Hepatocyte (in vitro differentiated cells): Measurements from ENCODE around the gene GJB5. TPM values are rescaled to one million over a fixed set of nuclear protein-coding genes. Genes with fewer than 3 reads are reported as not detected.

Experiments
- DNase-seq: peaks from one replicate; pipeline ENCODE4 v3.0.0-alpha.2; 2016; ENCODE audit warnings: low spot score
- H2AFZ ChIP-seq: fragments of 200-600 bp; sonication (generic); 2 replicates; pipeline ENCODE4 v1.6.0; 2016; ENCODE audit warnings: antibody characterized with exemption, mild to moderate bottlenecking
- H3K27ac ChIP-seq: fragments of 200-600 bp; sonication (generic); 2 replicates; pipeline ENCODE4 v1.5.1; 2016; ENCODE audit warnings: mild to moderate bottlenecking
- H3K27me3 ChIP-seq: fragments of 200-600 bp; sonication (generic); 2 replicates; pipeline ENCODE4 v1.6.1; 2016
- H3K36me3 ChIP-seq: fragments of 200-600 bp; sonication (generic); replicated peaks from 2 replicates; pipeline ENCODE4 v1.5.1; 2016; ENCODE audit warnings: low read depth; ENCODE audit not compliant: insufficient read depth
- H3K4me1 ChIP-seq: fragments of 200-600 bp; sonication (generic); 2 replicates; pipeline ENCODE4 v1.5.1; 2016; ENCODE audit warnings: mild to moderate bottlenecking, moderate library complexity; ENCODE audit not compliant: insufficient read depth
- H3K4me2 ChIP-seq: fragments of 200-600 bp; sonication (generic); 2 replicates; pipeline ENCODE4 v1.6.0; 2016
- H3K4me3 ChIP-seq: fragments of 200-600 bp; sonication (generic); 2 replicates; pipeline ENCODE4 v1.5.1; 2016; ENCODE audit warnings: mild to moderate bottlenecking
- H3K79me2 ChIP-seq: fragments of 200-600 bp; sonication (generic); 2 replicates; pipeline ENCODE4 v1.6.0; 2017; ENCODE audit warnings: mild to moderate bottlenecking
- H3K9me2 ChIP-seq: fragments of 200-600 bp; sonication (generic); replicated peaks from 2 replicates; pipeline ENCODE4 v1.6.0; 2017; ENCODE audit warnings: mild to moderate bottlenecking; ENCODE audit not compliant: insufficient read depth
- H3K9me3 ChIP-seq: fragments of 200-600 bp; sonication (generic); 2 replicates; pipeline ENCODE4 v1.5.1; 2016; ENCODE audit warnings: low read depth, mild to moderate bottlenecking
- H4K20me1 ChIP-seq: fragments of 200-600 bp; sonication (generic); 2 replicates; pipeline ENCODE4 v1.6.0; 2016; ENCODE audit warnings: mild to moderate bottlenecking; ENCODE audit not compliant: insufficient read depth, poor library complexity, severe bottlenecking
- CTCF ChIP-seq: fragments of 200-600 bp; sonication (generic); IDR thresholded peaks from 2 replicates; pipeline ENCODE4 v1.5.1; 2016; ENCODE audit warnings: antibody characterized with exemption, mild to moderate bottlenecking; ENCODE audit not compliant: poor library complexity
- EZH2 ChIP-seq: fragments of 200-600 bp; sonication (generic); IDR thresholded peaks from 2 replicates; pipeline ENCODE4 v1.6.1; 2016; ENCODE audit warnings: antibody characterized with exemption, mild to moderate bottlenecking, borderline replicate concordance
- EZH2phosphoT487 ChIP-seq: fragments of 200-600 bp; sonication (generic); IDR thresholded peaks from one replicate; pipeline ENCODE4 v1.6.1; 2018; ENCODE audit warnings: antibody characterized with exemption, mild to moderate bottlenecking, low read depth, moderate library complexity; ENCODE audit not compliant: unreplicated experiment, severe bottlenecking
- WGBS: methylation state at CpG from one replicate; pipeline ENCODE4 v1.1.6; 2016; ENCODE audit warnings: low lambda C conversion rate; ENCODE audit errors: missing lambda C conversion rate; 5-methylcytosine and 5-hydroxymethylcytosine counted together
- polyA plus RNA-seq: library from polyadenylated mRNA; unstranded; fragments of >200 nt; fragmentation: Nextera tagmentation; extraction: Ambion mirVana; gene quantifications from 2 replicates; pipeline ENCODE4 v1.2.1, GENCODE V29; 2016
- total RNA-seq: library from RNA; depleted of rRNA; stranded (reverse); fragments of >200 nt; gene quantifications from 2 replicates; pipeline ENCODE4 v1.2.3, GENCODE V29; 2014

Gene GJB5
- total and polyA plus RNA-seq, 2 experiments from 2014 or later: 0.80 to 0.85 TPM

- DNase-seq: no peak
- TF ChIP-seq EZH2phosphoT487 (no peak), CTCF (no peak), EZH2 (no peak)
- WGBS: 80% methylated on average over 6 of the region's 6 CpGs
- H3K9me2 ChIP-seq: no peaks in the 10 kb centered on the region
- H3K9me3 ChIP-seq: no peaks in the 10 kb centered on the region
- no peaks in the 10 kb centered on the region for H3K79me2 ChIP-seq
- H3K27me3 ChIP-seq: peaks cover 29% of the 10 kb centered on the region
- no peak overlapping the region for H3K4me3 ChIP-seq
- H3K4me1 ChIP-seq: peaks cover 20% of the 10 kb centered on the region
- H3K36me3 ChIP-seq: no peaks in the 10 kb centered on the region
- no peak overlapping the region for H2AFZ ChIP-seq
- H4K20me1 ChIP-seq: no peaks in the 10 kb centered on the region
- H3K4me2 ChIP-seq: no peak overlapping the region
- H3K27ac ChIP-seq: no peak overlapping the region
These were observed 23.5 kb downstream of the GJB5 start for GRCh38 chr1:34778381-34778780.

- Histone ChIP-seq H3K27ac (no peak overlapping the region), H3K9me3 (no peaks in the 10 kb centered on the region), H3K4me2 (no peak overlapping the region), H2AFZ (no peak overlapping the region), H3K79me2 (no peaks in the 10 kb centered on the region), H3K4me1 (peaks cover 20% of the 10 kb centered on the region), H3K4me3 (no peak overlapping the region), H3K36me3 (no peaks in the 10 kb centered on the region), H3K9me2 (no peaks in the 10 kb centered on the region), H3K27me3 (peaks cover 29% of the 10 kb centered on the region), H4K20me1 (no peaks in the 10 kb centered on the region)
- no peak for DNase-seq
- TF ChIP-seq EZH2phosphoT487: no peak
- TF ChIP-seq EZH2: no peak
- TF ChIP-seq CTCF: no peak
- WGBS: 90% methylated on average over 5 of the region's 5 CpGs
These were observed 24.2 kb downstream of the GJB5 start for GRCh38 chr1:34779005-34779404.

- Histone ChIP-seq H3K9me2 (no peaks in the 10 kb centered on the region), H3K4me3 (no peak overlapping the region), H3K27ac (no peak overlapping the region), H3K9me3 (no peaks in the 10 kb centered on the region), H4K20me1 (no peaks in the 10 kb centered on the region), H3K36me3 (no peaks in the 10 kb centered on the region), H3K27me3 (peaks cover 29% of the 10 kb centered on the region), H3K4me1 (peaks cover 20% of the 10 kb centered on the region), H3K4me2 (no peak overlapping the region), H2AFZ (no peak overlapping the region), H3K79me2 (no peaks in the 10 kb centered on the region)
- WGBS: 74% methylated on average over 5 of the region's 5 CpGs
- no peak for DNase-seq
- no peak for TF ChIP-seq EZH2
- no peak for TF ChIP-seq EZH2phosphoT487
- TF ChIP-seq CTCF: no peak
These were observed 24.7 kb downstream of the GJB5 start for GRCh38 chr1:34779526-34779925.

- Histone ChIP-seq H3K27me3 (peaks cover 29% of the 10 kb centered on the region), H2AFZ (no peak overlapping the region), H3K4me1 (peaks cover 20% of the 10 kb centered on the region), H3K4me3 (no peak overlapping the region), H3K4me2 (no peak overlapping the region), H3K36me3 (no peaks in the 10 kb centered on the region), H3K27ac (no peak overlapping the region), H3K9me2 (no peaks in the 10 kb centered on the region), H3K9me3 (no peaks in the 10 kb centered on the region), H3K79me2 (no peaks in the 10 kb centered on the region), H4K20me1 (no peaks in the 10 kb centered on the region)
- DNase-seq: no peak
- TF ChIP-seq CTCF (no peak), EZH2phosphoT487 (no peak), EZH2 (no peak)
- 75% methylated on average over 5 of the region's 5 CpGs for WGBS
These were observed 25.1 kb downstream of the GJB5 start for GRCh38 chr1:34779962-34780361.
